Esophagus squamous epithelium (tissue), 4 donors: ENCODE measurements around the gene PHLPP1.

Source experiments
- CTCF ChIP-seq, 6 experiments: fragments of 450-650 bp in 4 of 6; fragments of 200-600 bp in 2 of 6; sonication (generic) in 2 of 6; IDR thresholded peaks; one replicate each; pipeline ENCODE4 v1.5.1; 2016 to 2019; ENCODE audit warnings: antibody characterized with exemption in 6 of 6, mild to moderate bottlenecking in 4 of 6, moderate library complexity in 4 of 6
- POLR2A ChIP-seq, 4 donors: fragments of 450-650 bp; IDR thresholded peaks; one replicate each; pipeline ENCODE4 v1.6.1; 2017; ENCODE audit warnings: antibody characterized with exemption in 4 of 4, mild to moderate bottlenecking in 4 of 4, moderate library complexity in 3 of 4

DNA sequence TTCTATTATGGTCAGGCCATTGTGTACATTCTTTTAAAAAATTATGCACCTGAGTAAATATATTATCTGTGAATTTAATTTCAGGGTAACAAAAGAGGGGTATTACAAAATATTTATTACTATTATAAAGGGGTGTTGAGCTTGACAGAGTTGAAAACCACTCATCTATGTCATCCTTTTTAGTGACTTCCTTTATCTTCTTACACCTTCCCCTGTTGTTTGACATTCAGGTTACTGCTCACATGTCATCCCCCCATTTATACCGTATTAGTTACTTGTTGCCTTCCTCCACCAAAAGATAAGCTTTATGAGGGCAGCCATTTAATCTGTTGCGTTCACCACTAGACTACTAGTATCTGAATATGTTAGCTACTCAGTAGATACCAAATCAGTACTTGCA, 313.0 kb downstream of the PHLPP1 start:
- TF ChIP-seq CTCF (IDR thresholded peaks at IDR 0.05) = no peak
- TF ChIP-seq POLR2A (IDR thresholded peaks at IDR 0.05) = no peak
